Neural cell (in vitro differentiated cells): ENCODE data around the gene ZNF276. TPM values are rescaled to one million over a fixed set of nuclear protein-coding genes. Genes with fewer than 3 reads are reported as not detected.
"Not testable (repeated sequence)": the region's sequence is repeated elsewhere in the genome, so short reads cannot be mapped to it uniquely, and the experiment has no call there.

Experiments used
- H2AFZ ChIP-seq: fragments of 200-600, 300-800 bp; sonication (generic), shearing (Covaris generic); 2 replicates; pipeline ENCODE4 v1.6.0; 2014; ENCODE audit warnings: low read depth, mild to moderate bottlenecking, antibody characterized with exemption, low read length, moderate library complexity
- H3F3A ChIP-seq: fragments of 200-600 bp; shearing (Covaris generic); 2 replicates; pipeline ENCODE4 v1.6.1; 2016; ENCODE audit warnings: mild to moderate bottlenecking, moderate library complexity, mixed read lengths, antibody characterized with exemption, low read length; ENCODE audit not compliant: insufficient read depth, poor library complexity, severe bottlenecking
- H3K27ac ChIP-seq: fragments of 200-600, 300-800 bp; sonication (generic), shearing (Covaris generic); 2 replicates; pipeline ENCODE4 v1.5.1; 2014; ENCODE audit warnings: mild to moderate bottlenecking, low read length, moderate library complexity
- H3K27me3 ChIP-seq: fragments of 300-800, 200-600 bp; sonication (generic), shearing (Covaris generic); 2 replicates; pipeline ENCODE4 v1.6.0; 2014; ENCODE audit warnings: mild to moderate bottlenecking, low read depth, low read length, moderate library complexity; ENCODE audit not compliant: insufficient read depth
- H3K36me3 ChIP-seq: fragments of 300-800, 200-600 bp; sonication (generic), shearing (Covaris generic); 2 replicates; pipeline ENCODE4 v1.5.1; 2014; ENCODE audit warnings: mild to moderate bottlenecking, antibody characterized with exemption, low read length, moderate library complexity; ENCODE audit not compliant: insufficient read depth
- H3K4me2 ChIP-seq: fragments of 300-800, 200-600 bp; sonication (generic), shearing (Covaris generic); 2 replicates; pipeline ENCODE4 v1.6.0; 2014; ENCODE audit warnings: mild to moderate bottlenecking, low read length
- H3K4me3 ChIP-seq: fragments of 300-800, 200-600 bp; sonication (generic), shearing (Covaris generic); 2 replicates; pipeline ENCODE4 v1.5.1; 2014; ENCODE audit warnings: mild to moderate bottlenecking, low read length, moderate library complexity
- H3K79me2 ChIP-seq: fragments of 200-600 bp; shearing (Covaris generic); replicated peaks from 2 replicates; pipeline ENCODE4 v1.6.0; 2014; ENCODE audit warnings: mild to moderate bottlenecking, low read length, moderate library complexity; ENCODE audit not compliant: insufficient read depth
- H3K9ac ChIP-seq: fragments of 300-800, 200-600 bp; sonication (generic), shearing (Covaris generic); 2 replicates; pipeline ENCODE4 v1.6.1; 2016; ENCODE audit warnings: mild to moderate bottlenecking, low read length, mixed read lengths
- H3K9me2 ChIP-seq: fragments of 200-600 bp; shearing (Covaris generic); 2 replicates; pipeline ENCODE4 v1.6.1; 2016; ENCODE audit warnings: mild to moderate bottlenecking, low read length, mixed read lengths; ENCODE audit not compliant: insufficient read depth
- H3K9me3 ChIP-seq: fragments of 200-600, 300-800 bp; sonication (generic), shearing (Covaris generic); 2 replicates; pipeline ENCODE4 v1.6.1; 2016; ENCODE audit warnings: mild to moderate bottlenecking, mixed run types, low read length, moderate library complexity, mixed read lengths
- H4K20me1 ChIP-seq: fragments of 200-600 bp; shearing (Covaris generic); 2 replicates; pipeline ENCODE4 v1.6.1; 2016; ENCODE audit warnings: mild to moderate bottlenecking, mixed run types; ENCODE audit not compliant: insufficient read depth
- CTCF ChIP-seq: fragments of 450-650 bp; IDR thresholded peaks from 2 replicates; pipeline ENCODE4 v1.5.1; 2014; ENCODE audit warnings: antibody characterized with exemption, mild to moderate bottlenecking, moderate library complexity; ENCODE audit not compliant: poor library complexity, severe bottlenecking
- EZH2 ChIP-seq: fragments of 200-600, 300-800 bp; shearing (Covaris generic), sonication (generic); IDR thresholded peaks from 2 replicates; pipeline ENCODE4 v1.6.1; 2014; ENCODE audit warnings: antibody characterized with exemption, low read length, borderline replicate concordance, mild to moderate bottlenecking; ENCODE audit not compliant: insufficient read depth, poor library complexity, severe bottlenecking
- MXI1 ChIP-seq: fragments of 450-650 bp; conservative IDR thresholded peaks from 2 replicates; pipeline ENCODE4 v1.6.1; 2014; ENCODE audit warnings: antibody characterized with exemption, mild to moderate bottlenecking; ENCODE audit not compliant: poor library complexity, severe bottlenecking
- RAD21 ChIP-seq: fragments of 450-650 bp; conservative IDR thresholded peaks from 2 replicates; pipeline ENCODE4 v1.6.1; 2014; ENCODE audit warnings: antibody characterized with exemption, mild to moderate bottlenecking, moderate library complexity
- REST ChIP-seq: IDR thresholded peaks from 2 replicates; pipeline ENCODE4 v1.6.1; 2012; ENCODE audit warnings: borderline replicate concordance
- SMC3 ChIP-seq: fragments of 450-650 bp; conservative IDR thresholded peaks from 2 replicates; pipeline ENCODE4 v1.6.1; 2014; ENCODE audit warnings: antibody characterized with exemption, mild to moderate bottlenecking, moderate library complexity; ENCODE audit not compliant: poor library complexity
- TAF1 ChIP-seq: IDR thresholded peaks from 2 replicates; pipeline ENCODE4 v1.6.1; 2012; ENCODE audit warnings: low read depth
- polyA plus RNA-seq: library from polyadenylated mRNA; depleted of rRNA; stranded (reverse); fragments of >200 nt; gene quantifications from 2 replicates; pipeline ENCODE4 v1.2.3, GENCODE V29; 2014

The ZNF276 gene
- polyA plus RNA-seq, 1 donor from 2014 or later: 35.4 TPM

GRCh38 chr16:89782489-89782888 lies 61.2 kb downstream of the ZNF276 start:
- H4K20me1 ChIP-seq: no peaks in the 10 kb centered on the region
- H3K9me2 ChIP-seq: no peaks in the 10 kb centered on the region
- no peak overlapping the region for H3K4me3 ChIP-seq
- H3K27me3 ChIP-seq: no peaks in the 10 kb centered on the region
- no peaks in the 10 kb centered on the region for H3K9me3 ChIP-seq
- H3K9ac ChIP-seq: no peak overlapping the region
- H3F3A ChIP-seq: no peaks in the 10 kb centered on the region
- H3K79me2 ChIP-seq: no peaks in the 10 kb centered on the region
- H3K36me3 ChIP-seq: no peaks in the 10 kb centered on the region
- TF ChIP-seq RAD21 (no peak), EZH2 (no peak), MXI1 (no peak), SMC3 (no peak), CTCF (no peak), REST (no peak)
- no peak overlapping the region for H3K4me2 ChIP-seq
- H2AFZ ChIP-seq: no peak overlapping the region
- no peak overlapping the region for H3K27ac ChIP-seq

DNA sequence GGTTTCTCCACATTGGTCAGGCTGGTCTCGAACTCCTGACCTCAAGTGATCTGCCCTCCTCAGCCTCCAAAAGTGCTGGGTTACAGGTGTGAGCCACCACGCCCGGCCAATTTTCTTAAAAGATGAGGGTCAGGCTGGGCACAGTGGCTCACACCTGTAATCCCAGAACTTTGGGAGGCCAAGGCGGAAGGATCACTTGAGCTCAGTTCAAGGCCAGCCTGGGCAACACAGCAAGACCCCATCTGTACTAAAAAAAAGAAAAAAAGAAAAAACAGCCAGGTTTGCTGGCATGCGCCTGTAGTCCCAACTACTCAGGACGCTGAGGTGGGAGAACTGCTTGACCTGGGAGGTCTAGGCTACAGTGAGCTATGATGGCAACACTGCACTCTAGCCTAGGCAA lies 62.6 kb downstream of the ZNF276 start:
- not testable (repeated sequence) for H3K79me2 ChIP-seq, H2AFZ ChIP-seq, H4K20me1 ChIP-seq, H3K9me2 ChIP-seq, H3K36me3 ChIP-seq, H3K4me3 ChIP-seq, H3K27me3 ChIP-seq, H3K27ac ChIP-seq, H3F3A ChIP-seq, H3K4me2 ChIP-seq, H3K9ac ChIP-seq, H3K9me3 ChIP-seq

GRCh38 chr16:89784406-89784805 lies 63.1 kb downstream of the ZNF276 start:
- H3K27ac ChIP-seq: no peak overlapping the region
- no peaks in the 10 kb centered on the region for H3K9me3 ChIP-seq
- H3K27me3 ChIP-seq: no peaks in the 10 kb centered on the region
- no peaks in the 10 kb centered on the region for H3F3A ChIP-seq
- H4K20me1 ChIP-seq: no peaks in the 10 kb centered on the region
- no peak overlapping the region for H3K4me2 ChIP-seq
- no peak overlapping the region for H3K4me3 ChIP-seq
- H3K79me2 ChIP-seq: no peaks in the 10 kb centered on the region
- H3K9me2 ChIP-seq: no peaks in the 10 kb centered on the region
- TF ChIP-seq RAD21: no peak
- no peak for TF ChIP-seq REST
- TF ChIP-seq CTCF: no peak
- no peak for TF ChIP-seq TAF1
- no peak for TF ChIP-seq SMC3
- H2AFZ ChIP-seq: no peak overlapping the region
- H3K36me3 ChIP-seq: no peaks in the 10 kb centered on the region
- H3K9ac ChIP-seq: no peak overlapping the region
